OCI-LY3 (cell line): Measurements from ENCODE around the gene PLEK2.

ENCODE experiments used
- CTCF ChIP-seq: fragments of 200-600, 300-600 bp; sonication (generic); IDR thresholded peaks from 2 replicates; pipeline ENCODE4 v1.5.1; 2014; ENCODE audit warnings: antibody characterized with exemption, low read length, low read depth
- EZH2phosphoT487 ChIP-seq: fragments of 200-600 bp; shearing (Covaris generic); IDR thresholded peaks from 2 replicates; pipeline ENCODE4 v1.6.1; 2018; ENCODE audit warnings: antibody characterized with exemption, mixed run types, low read depth

- TF ChIP-seq CTCF (no peak), EZH2phosphoT487 (no peak)
Observed at GRCh38 chr14:67371247-67372148, 40.5 kb downstream of the PLEK2 start.
